GM19372 (cell line): ENCODE results near the gene ZNF865.

Experiments used
- ATAC-seq: cut with Tn5 transposase; IDR thresholded peaks from one replicate; pipeline ENCODE4 v1.9.1; 2021; ENCODE audit warnings: mild to moderate bottlenecking, low read depth, moderate library complexity; ENCODE audit not compliant: unreplicated experiment

Gene ZNF865

DNA sequence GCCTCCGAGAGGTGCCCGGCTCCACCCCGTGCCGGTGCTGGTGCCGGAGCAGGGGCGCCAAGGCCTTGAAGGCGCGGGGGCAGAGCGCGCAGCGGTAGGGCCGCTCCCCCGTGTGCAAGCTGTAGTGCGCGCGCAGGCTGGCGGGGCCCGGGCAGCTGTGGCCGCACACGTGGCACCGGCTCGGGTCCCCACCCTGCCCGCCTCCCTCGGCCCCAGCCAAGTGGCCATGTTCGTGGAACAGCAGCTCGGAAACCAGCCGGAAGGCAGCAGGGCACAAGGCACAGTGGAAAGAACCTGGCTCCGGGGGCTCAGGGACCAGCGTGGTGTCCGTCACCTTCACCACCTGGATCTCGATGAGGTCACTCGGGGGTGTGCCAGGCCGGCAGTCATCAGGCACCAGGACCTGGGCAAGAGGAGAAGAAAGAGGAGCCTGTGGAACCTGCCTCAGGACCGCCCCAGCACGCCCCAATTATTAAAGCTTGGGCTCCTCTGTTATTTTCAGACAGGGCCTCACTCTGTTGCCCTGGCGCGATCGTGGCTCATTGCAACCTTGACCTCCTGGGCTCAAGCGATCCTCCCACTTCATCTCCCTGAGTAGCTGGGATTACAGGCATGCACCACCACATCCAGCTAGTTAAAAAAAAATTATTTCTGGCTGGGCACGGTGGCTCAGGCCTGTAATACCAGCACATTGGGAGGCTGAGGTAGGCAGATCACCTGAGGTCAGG lies 17.0 kb downstream of the ZNF865 start:
- ATAC-seq, result no peak

DNA sequence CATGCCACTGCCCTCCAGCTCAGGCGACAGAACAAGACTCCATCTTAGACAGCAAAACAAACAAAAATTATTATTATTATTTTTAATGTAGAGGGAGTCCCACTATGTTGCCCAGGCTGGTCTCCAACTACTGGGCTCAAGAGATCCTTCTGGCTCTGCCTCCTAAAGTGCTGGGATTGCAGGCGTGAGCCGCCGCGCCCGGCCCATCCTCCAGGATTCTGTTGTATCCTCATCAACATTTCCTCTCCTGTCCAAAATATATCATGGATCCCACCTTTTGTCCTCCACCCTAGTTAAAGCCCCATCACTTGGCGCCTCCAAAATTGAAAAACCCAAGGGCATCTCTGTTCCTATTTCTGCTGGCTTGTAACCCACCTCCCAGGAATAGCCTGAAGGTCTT lies 17.7 kb downstream of the ZNF865 start:
- no peak for ATAC-seq

DNA sequence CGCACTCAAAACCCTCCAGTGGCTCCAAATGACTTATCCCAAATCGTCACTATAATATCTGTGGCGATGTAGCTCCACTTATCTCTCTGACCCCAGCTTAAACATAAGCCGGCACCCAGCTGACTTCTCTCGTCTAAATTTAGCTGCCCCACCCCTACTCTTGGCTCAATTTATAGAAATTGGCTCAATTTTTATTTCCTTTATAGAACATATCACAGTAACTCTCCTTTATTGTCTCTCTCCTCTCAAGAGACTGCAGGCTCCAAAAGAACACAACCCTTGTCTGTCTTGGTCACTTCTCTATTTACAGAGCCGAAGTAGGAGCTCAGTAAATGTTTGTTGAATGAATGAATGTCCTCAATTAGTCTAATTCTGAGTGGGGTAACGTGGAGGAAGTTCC lies 18.1 kb downstream of the ZNF865 start:
- no peak for ATAC-seq

DNA sequence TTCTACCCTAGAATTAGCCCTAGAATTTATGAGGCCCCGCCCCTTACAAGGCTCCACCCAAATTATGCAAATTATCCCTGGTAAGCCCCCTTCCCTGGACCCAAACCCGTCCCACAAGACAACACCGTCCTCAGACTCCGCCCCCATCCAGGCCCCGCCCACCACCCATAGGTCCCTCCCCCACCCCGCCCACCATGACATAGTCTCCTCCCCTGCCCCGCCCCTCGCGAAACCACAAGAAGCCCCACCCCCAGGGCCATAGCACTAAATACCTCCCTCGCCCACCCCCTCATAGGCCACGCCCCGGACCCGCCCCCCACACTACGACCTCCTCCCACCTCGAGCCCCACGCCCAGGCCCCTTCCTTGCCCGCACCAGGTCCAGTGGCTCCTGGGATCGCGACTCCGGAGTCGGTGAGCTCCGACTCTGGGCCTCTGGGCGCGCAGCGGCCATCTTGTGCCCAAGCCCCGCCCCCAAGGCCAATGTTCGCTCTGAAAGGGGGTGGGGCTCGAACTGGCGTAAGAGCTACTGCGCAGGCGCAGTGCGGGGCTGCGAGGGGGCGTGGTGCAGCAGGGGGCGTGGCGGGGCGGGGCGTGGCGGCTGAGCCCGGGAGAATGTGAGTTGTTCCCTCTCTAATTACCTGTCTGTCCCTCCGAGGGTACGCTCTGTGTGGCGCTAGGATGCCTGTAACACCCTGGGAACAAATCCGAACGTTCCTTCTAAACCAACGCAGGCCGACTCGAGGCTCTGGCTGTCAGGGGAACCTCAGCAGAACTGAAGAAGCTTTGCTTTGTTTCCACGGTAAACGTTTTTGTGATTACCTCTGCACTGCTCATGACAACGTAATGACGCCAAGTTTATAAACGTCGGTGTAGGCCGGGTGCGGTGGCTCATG lies 18.9 kb downstream of the ZNF865 start, which contains the start of gene ZNF784:
Gene ZNF784 (minus strand): TSS at position 458 of the 895 bp plus-strand sequence. CDS start 5 bp downstream, at position 453.
- peak; percentile 63 for ATAC-seq

DNA sequence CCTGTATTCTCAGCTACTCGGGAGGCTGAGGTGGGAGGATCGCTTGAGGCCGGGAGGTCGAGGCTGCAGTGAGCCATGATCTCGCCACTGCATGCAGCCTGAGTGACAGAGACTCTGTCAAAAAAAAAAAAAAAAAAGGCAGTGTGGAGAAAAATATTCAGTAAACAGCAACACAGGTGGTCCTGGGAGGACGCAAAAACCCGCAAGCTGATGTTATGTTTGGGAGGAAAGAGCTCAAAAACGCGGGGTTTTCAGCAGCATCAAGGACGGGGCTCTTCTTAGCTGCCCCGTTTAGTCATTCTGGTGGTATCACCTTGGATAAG lies 19.5 kb downstream of the ZNF865 start:
- ATAC-seq, result no peak

DNA sequence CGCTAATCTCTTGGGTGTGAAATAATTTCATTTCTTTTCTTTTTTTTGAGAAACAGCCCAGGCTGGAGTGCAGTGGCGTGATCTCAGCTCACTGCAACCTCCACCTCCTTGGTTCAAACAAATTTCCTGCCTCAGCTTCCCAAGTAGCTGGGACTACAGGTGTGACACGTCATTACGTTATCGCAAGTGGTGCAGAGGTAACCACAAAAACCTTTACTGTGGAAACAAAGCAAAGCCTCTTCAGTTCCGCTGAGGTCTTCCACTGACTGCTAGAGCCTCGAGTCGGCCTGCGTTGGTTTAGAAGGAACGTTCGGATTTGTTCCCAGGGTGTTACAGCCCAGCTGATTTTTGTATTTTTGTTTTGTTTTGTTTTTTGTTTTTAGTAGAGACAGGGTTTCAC lies 20.9 kb downstream of the ZNF865 start:
- ATAC-seq, result no peak

DNA sequence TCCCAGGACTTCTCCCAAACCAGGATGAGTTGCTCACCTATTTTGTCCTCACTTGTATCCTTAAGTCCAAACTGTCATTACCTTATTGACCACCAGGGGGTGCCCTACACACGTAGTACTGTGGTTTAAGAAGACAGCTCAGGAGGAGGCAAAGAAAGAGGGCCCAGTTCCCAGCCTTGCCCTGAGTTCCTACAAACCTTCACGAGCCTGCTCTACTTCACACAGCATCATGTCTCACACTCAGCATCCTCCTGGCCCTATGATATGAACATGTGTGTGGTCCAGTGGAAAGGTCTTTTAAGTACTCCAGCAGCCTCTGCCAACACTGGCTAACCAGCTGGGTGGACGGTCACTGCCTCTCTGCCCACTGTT lies 27.0 kb downstream of the ZNF865 start:
- ATAC-seq, result no peak

DNA sequence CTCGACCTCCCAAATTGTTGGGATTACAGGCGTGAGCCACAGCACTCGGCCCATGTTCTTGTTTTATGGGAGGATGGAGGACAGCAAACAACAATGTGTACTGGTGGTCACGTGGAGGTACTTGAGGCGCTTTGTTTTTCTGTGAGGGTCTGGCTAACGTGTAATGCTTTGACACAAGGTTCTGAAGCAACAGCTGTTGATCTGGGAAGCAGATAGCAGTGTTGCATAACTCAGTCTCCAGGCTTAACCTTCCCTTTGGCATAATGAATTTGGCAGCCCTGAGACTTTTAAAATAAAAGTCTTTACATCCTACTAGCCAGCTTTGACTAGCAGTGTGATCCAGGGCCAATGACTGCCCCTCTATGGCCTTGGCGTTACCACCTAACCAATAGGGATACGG lies 28.4 kb downstream of the ZNF865 start:
- ATAC-seq, result no peak

DNA sequence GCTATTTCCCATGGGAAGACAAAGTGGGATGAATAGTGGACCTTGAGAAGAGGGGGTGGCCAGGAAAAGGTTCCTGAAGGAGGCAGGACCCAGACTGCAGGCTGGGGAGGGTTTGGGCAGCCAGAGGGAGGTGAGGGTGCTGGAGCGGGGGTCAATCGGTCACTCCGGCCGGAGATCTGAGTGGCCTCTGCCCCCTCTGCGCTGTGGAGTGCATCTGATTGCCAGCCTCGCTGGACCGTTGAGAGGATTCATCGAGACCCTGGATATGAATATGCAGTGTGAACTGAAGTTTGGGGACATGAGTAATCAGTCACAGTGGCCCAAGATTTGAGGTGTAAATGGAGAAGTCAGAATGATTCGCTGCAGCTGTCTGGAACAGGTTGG lies 29.9 kb downstream of the ZNF865 start:
- ATAC-seq, result no peak

DNA sequence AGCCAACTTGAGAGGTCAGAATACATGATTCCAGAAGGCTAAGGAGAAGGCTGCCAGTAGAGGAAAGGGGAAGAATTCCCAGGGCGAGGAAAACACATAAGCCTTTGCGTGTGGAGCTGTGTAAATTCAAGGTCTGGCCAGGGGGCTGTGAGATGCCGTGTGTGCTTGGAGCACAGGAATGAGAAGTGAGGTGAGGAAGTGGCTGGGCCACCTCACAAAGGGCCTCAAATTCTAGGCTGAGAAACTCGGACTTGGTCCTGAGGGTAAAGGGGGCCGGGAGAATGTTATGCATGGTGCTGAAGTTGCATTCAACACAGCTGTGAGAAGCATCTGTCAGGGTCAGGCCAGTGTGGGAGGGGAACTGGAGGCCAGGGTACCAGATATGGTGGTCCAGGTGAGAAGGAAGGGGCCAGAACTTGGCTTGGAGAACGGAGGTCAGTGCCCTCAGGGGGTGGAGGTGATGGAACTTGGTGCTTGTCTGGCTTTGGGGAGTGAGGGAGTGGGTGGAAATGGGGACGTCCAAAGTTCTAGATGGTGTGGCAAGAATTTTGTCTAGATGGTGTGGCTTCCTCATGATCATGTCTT lies 30.5 kb downstream of the ZNF865 start:
- no peak for ATAC-seq

DNA sequence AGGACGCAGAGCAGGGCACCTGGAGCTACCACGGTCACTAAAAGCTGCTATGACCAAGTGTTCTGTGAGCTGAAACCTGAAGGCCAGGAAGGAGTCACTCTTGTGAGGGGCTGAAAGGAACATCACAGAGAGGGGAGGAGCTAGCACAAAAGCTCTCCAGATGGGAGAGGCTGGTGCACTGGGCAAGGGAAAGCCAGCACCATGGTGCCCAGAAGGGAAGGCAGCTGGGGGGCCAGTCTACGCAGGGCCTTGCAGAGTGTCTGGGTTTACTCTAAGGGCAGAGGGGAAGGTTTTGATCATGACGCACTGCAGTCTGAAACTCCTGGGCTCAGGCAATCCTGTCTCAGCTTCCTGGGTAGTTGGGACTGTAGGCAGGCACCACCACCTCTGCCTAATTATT lies 31.3 kb downstream of the ZNF865 start:
- no peak for ATAC-seq

DNA sequence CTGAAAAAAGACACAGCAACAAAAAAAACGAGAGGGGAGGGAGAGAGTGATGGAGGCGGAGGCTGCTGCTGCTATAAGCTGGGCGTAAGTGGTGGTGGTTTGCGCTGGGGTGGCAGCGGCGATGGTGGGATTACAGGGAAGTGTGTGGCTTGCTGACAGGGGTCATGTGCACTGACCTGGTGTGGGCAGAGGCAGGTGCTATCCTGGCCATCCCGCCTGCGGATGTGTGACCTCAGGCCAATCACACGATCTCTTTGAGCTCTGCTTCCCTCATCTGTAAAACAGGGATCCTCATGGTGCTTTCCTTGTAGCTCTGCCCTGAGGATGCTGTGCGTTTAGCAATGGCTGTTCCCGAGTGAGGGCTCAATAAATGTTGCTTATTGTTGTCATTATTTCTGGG lies 32.1 kb downstream of the ZNF865 start:
- no peak for ATAC-seq

DNA sequence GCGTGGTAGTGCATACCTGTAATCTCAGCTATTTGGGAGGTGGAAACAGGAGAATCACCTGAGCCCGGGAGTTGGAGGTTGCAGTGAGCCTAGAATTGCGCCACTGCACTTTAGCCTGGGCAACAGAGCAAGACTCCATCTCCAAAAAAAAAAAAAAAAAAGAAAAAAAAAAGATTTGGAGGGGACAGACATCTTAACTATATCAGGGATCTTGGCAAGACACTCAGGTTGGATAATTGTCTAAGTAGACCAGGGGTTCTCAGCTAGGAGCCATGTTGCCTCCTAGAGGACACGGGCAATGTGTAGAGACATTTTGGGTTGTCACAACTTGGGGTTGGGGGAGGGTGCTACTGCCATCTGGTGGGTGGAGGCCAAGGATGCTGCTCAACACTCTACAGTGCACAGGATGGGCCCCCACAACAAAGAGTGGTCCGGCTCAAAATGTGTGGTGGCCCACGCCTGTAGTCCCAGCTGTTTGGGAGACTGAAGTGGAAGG lies 33.5 kb downstream of the ZNF865 start:
- no peak for ATAC-seq

DNA sequence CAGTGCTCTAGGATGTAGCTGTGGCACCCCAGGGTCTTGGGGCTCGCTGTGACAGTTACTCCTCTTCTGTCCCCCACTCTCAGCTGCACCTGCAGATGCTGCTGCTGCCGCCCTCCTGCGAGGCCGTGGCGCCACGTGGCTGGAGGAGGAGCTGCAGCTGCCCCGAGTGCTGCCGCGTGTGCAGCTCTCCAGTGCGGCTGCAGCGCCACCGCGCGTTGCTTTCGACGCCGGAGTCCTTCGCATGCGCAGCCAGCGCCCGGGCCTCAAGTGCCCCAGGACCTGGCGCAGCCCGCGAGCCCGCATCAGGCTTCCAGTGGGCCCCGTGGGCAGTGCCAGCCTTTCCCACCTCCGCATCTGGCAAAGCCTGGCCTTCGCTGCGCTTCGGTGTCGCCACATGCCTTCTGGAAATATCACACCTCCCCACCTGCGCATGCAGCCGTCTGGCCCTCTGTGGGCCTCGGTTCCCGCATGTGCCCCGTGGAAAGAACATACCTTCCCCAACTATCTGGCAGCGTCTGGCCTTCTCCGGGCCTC lies 34.7 kb downstream of the ZNF865 start:
- ATAC-seq, result no peak

DNA sequence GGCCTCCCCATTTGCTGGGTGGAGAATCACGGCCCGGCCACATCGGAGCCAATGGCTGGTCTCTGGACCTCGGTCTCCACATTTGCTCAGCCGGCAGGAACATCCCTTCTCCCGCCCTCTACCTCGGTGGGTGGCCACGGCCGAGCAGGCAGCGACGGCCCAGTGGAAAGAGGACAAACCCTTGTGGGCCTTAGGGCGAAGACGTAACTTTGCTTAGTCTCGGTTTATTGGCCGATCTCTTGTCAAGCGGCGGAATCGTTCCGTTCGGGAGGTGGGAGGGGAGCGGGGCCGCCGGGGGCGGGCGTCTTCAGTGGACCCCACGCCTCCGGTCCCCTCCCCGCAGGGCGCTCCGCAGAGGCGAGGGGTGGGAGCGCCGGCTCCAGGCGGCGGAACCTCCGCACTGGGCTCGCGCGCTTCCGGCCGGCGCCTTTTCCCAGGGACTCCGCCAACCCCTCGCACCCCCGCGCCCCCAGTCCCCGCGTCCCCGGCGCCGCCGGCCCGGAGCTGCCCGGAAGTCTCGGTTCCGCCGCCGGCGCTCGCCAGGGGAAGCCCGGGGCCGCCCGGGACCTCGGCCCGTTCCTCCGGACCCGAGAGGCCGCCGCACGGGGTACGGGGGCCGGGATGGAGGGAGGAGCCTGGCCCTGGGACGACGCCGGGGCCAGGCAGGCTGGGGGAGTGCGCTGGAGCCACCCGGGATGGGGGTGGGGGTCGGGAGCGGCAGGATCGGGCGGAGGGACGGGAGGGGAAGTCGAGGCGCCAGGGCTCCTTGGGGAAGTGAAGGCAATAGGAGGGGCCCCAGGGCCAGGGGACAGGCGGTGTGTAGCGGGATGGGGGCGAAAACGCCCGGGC lies 35.4 kb downstream of the ZNF865 start, which contains the start of gene ZNF580:
Gene ZNF580 (plus strand): TSS at position 426 of the 849 bp plus-strand sequence. CDS start 1,507 bp downstream, outside the sequence.
- no peak for ATAC-seq

DNA sequence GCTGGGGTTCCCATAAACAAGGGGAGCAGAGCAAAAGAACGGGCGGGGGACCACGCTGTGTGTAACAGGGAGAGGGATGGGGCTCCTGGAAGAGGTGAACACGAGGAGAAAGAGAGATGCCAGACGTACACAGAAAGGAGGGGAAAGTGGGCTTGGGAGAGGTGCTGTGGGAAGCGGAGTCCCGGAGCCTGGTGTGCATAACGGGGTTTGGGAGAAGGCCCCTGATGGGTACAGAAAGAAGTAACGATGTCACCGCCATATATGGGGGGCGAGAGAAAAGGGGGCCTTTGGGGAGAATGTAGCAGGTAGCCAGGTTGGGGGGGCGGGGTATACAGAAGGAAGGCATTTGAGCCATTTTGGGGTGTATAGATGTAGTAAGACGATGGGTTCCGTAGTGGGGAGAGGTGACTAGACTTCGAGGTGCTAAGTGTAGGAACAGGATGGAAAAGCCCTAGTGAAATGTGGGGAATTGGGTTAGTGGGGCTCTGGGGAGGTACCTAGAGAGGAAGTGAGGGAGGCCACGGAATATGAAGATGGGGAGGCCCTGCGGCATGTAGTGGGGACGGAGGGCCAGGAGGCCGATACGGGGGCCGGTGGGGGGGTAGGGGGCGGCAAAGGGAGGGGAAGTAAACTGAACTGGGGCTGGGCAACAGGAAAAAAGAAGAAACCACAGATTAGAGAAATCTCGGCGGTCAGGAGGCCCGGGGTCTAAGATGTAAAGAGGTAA lies 36.1 kb downstream of the ZNF865 start:
- ATAC-seq, result no peak

DNA sequence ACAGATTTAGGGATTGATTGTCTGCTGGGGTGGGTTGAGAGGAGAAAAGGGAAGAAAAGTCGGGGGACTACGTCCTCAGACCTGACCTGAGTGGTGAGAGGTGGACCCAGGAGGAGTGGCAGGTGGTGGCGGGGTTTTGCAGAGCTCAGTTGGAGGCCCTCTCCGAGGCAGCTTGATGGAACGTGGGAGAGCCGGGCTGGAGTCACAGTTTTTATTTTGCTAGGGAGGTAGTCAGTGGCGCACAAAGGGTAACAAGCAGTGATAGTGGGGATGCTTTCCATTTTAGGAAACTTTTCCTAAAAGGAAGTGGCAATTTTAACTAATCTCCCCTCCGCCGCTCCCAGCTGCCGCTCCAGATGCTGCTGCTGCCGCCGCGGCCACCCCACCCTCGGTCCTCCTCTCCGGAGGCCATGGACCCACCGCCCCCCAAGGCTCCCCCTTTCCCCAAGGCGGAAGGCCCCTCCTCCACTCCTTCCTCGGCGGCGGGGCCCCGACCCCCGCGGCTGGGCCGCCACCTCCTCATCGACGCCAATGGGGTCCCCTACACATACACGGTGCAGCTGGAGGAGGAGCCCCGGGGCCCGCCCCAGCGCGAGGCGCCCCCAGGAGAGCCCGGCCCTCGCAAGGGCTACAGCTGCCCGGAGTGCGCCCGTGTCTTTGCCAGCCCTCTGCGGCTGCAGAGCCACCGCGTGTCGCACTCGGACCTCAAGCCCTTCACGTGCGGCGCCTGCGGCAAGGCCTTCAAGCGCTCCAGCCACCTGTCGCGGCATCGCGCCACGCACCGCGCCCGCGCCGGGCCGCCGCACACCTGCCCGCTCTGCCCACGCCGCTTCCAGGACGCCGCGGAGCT lies 36.9 kb downstream of the ZNF865 start:
- no peak for ATAC-seq

DNA sequence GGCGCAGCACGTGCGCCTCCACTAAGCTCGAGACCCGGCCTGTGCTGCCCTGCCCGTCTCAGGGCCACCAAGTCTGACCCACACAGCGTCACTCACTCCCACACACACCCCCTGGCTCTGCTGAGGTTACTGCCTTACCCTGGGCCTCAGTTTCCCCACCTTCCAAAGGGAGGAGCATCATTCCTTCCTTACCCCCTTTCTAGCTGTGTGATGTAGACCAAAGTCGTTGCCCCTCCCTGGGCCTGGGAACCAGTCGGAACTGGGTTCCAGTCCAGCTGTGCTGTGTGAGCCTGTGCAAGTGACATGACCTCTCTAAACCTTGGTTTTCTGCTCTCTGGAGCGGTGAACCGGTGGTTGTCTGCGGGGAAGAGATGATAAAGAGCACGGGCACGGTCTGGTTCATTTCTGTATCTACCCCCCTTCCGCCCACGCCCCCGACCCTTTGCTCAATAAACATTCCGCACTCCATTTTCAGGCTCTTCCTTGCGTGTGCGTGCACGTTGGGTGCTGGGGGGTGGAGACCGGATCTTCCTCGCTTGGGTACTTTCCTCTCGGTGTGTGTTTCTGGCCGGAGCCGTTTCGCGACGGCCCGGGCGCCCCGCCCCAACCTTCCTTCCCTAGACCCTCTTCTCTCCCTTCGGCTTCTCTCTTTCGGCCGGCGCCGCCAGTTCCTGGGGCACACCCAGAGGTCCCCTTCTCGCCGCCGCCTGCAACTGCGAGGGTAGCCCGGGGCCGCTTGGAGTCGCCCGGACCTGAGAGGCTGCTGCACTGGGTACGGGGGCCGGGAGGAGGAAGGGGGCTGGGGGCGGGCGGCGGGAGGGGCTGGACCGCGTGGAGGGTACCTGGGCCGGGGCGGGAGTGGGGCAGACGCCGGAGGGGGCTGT lies 37.8 kb downstream of the ZNF865 start, which contains the start of gene ZNF581:
Gene ZNF581 (plus strand): TSS at position 647 of the 884 bp plus-strand sequence. CDS start 923 bp downstream, outside the sequence.
- no peak for ATAC-seq
